ENCODE data around the gene PGGHG. TPM values are rescaled to one million over a fixed set of nuclear protein-coding genes. Genes with fewer than 3 reads are reported as not detected.
A peak's percentile ranks its signal among the peaks of the same experiment; 100 is the strongest.
"Not testable (repeated sequence)": the region's sequence is repeated elsewhere in the genome, so short reads cannot be mapped to it uniquely, and the experiment has no call there.

PGGHG gene
- total RNA-seq, 2 donors from 2014 or later = 248 to 484 TPM

DNA sequence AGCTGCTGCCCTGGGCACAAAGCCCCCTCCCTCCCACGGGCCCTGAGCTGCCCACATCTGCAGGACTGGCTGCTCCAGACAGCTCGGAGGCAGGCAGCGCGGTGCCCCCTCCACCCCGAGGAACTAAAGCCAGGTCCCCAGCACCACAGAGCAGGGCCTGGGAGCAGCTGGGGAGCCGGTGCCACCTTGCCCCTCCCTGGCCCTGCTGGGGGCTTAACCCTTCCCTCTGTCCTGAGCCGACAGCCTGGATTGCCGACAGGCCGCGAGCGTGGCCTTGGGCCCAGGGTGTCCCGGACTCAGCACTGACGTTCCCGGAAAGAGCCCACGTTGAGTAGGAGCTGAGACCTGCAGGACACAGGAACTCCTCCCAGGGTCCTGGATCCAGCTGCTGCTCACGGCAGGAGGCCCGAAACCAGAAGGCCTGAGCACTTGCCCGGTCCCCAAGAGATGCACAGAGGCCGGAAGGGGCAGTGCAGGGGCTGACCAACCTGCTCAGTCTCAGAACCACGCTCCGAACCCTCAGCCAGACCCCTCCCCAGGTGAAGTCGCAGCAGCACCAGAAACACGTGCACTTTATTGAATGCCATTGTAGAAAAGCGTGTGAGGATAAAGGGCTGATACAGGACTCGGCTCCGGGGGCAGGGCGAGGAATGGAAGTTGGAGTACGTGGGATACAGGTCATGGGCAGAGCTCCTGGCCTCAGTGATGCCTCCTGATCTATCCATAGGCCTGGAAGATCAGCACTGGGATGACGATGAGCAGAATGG lies 30.4 kb downstream of the PGGHG start:
- H3K4me1 ChIP-seq = peaks cover 23% of the 10 kb centered on the region
- peak in 3 of 4 donors; percentile 43 to 58 (median 54) for DNase-seq
- TF ChIP-seq, protein P1, sequence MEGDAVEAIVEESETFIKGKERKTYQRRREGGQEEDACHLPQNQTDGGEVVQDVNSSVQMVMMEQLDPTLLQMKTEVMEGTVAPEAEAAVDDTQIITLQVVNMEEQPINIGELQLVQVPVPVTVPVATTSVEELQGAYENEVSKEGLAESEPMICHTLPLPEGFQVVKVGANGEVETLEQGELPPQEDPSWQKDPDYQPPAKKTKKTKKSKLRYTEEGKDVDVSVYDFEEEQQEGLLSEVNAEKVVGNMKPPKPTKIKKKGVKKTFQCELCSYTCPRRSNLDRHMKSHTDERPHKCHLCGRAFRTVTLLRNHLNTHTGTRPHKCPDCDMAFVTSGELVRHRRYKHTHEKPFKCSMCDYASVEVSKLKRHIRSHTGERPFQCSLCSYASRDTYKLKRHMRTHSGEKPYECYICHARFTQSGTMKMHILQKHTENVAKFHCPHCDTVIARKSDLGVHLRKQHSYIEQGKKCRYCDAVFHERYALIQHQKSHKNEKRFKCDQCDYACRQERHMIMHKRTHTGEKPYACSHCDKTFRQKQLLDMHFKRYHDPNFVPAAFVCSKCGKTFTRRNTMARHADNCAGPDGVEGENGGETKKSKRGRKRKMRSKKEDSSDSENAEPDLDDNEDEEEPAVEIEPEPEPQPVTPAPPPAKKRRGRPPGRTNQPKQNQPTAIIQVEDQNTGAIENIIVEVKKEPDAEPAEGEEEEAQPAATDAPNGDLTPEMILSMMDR (IDR thresholded peaks at IDR 0.05) = peak in 4 of 7 experiments; percentile 20 to 32 (median 26)
- peak; percentile 10 to 69 (median 65) for TF ChIP-seq POLR2A (IDR thresholded peaks at IDR 0.05)
- H3K9me3 ChIP-seq; intact Hi-C loops (cut with DNase I); H3K36me3 ChIP-seq (replicated peaks in 1 of 2; ENCODE audit: insufficient read depth in 1 of 2, low read depth in 2 of 2): not testable (repeated sequence)
- ATAC-seq = peak; percentile 51
- WGBS, 2 donors = 13 to 19% methylated on average over 6 to 18 of the region's 29 CpGs
- H3K27me3 ChIP-seq = peaks cover 0 to 18% of the 10 kb centered on the region in 2 donors
- H3K27ac ChIP-seq = peak overlapping the region; percentile 83 to 99 (median 92)
- H3K4me3 ChIP-seq = peak overlapping the region; percentile 21 to 48

DNA sequence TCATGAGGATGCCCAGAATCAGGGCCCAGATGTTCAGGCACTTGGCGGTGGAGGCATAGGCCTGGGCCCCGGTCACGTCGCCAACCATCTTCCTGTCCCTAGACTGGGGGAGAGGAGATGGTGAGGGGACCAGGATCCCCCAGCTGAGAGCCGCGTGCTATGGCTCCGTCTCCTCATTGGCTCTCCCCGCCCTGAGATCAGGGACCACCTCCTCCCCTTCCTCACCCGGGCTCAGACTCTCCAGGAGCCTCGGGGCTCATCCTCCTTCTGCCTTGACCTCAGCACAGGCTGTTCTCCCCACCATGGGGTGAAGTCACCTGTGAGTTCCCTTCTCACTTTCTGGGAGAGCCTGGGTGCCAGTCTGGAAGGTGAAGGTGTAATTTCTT lies 31.0 kb downstream of the PGGHG start:
- H3K4me3 ChIP-seq = peak overlapping the region; percentile 21 to 48
- H3K9me3 ChIP-seq; H3K36me3 ChIP-seq (replicated peaks in 1 of 2; ENCODE audit: insufficient read depth in 1 of 2, low read depth in 2 of 2); ATAC-seq; intact Hi-C loops (cut with DNase I); DNase-seq: not testable (repeated sequence)
- peaks cover 0 to 18% of the 10 kb centered on the region in 2 donors for H3K27me3 ChIP-seq
- peaks cover 23% of the 10 kb centered on the region for H3K4me1 ChIP-seq
- peak overlapping the region; percentile 83 to 99 (median 92) for H3K27ac ChIP-seq
- 38% methylated on average over 10 of the region's 10 CpGs; no CpG with 5 or more reads in 1 of the 2 donors for WGBS, 2 donors

DNA sequence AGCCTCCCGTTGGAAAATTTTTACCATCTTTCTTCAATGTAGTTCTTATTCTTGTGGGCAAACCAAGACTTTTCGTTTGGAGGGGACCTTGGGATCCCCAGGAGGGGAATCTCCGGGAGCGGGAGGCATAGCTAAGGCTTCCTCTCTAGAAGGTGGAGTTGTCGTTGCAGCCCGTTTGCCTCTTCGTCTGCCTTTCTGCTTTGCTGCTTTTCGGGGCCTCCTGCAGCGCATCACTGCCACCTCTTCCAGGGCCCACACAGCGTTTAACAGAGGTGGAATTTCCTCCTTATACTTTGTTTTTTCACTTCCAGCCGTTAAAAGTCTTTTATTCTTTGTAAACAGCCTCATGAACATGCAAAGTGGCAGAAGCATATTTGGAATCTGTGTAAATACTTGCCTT lies 35.2 kb downstream of the PGGHG start:
- Histone ChIP-seq H3K27ac (peak overlapping the region in 1 of 4 donors; percentile 17), H3K27me3 (no peaks in the 10 kb centered on the region), H3K4me1 (peaks cover 24% of the 10 kb centered on the region), H3K36me3 (replicated peaks in 1 of 2; ENCODE audit: insufficient read depth in 1 of 2, low read depth in 2 of 2) (no peaks in the 10 kb centered on the region), H3K4me3 (no peak overlapping the region), H3K9me3 (no peaks in the 10 kb centered on the region)
- TF ChIP-seq, protein P1 (IDR thresholded peaks at IDR 0.05) = no peak
- no peak for TF ChIP-seq POLR2A (IDR thresholded peaks at IDR 0.05)
- intact Hi-C loops (cut with DNase I) = no loop called here
- 65 to 69% methylated on average over 11 of the region's 11 CpGs for WGBS, 2 donors
- DNase-seq (no peak), ATAC-seq (no peak)

DNA sequence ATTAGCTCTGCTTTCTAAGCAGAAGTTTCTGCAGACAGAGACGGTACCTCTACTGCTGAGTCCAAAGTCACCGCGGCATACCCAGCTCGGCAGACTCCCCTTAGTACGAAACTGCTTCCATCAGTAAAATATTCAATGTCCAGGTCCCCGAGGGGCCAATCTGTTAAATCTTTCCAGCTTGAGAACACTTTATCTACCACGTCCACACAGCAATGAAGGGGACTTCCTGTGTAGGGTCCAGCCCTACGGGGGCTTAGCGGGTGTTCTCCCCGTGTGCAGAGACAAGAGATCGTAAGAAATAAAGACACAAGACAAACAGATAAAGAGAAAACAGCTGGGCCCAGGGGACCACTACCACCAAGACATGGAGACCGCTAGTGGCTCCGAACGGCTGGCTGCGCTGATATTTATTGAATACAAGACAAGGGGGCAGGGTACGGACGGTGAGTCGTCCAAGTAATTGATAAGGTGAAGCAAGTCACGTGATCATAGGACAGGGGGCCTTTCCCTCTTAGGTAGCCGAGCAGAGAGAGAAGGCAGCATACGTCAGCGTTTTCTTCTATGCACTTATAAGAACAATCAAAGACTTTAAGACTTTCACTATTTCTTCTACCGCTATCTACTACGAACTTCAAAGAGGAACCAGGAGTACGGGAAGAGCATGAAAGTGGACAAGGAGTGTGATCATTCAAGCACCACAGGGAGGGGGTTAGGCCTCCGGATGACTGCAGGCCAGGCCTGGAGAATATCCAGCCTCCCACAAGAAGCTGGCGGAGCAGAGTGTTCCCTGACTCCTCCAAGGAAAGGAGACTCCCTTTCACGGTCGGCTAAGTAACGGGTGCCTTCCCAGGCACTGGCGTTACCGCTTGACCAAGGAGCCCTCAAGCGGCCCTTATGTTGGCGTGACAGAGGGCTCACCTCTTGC lies 35.9 kb downstream of the PGGHG start:
- Histone ChIP-seq H3K4me1 (peaks cover 20% of the 10 kb centered on the region), H3K27ac (peak overlapping the region in 3 of 4 donors; percentile 17 to 36 (median 30))
- H3K4me3 ChIP-seq; intact Hi-C loops (cut with DNase I); H3K27me3 ChIP-seq; ATAC-seq; H3K36me3 ChIP-seq (replicated peaks in 1 of 2; ENCODE audit: insufficient read depth in 1 of 2, low read depth in 2 of 2); DNase-seq; H3K9me3 ChIP-seq: not testable (repeated sequence)
- 51 to 61% methylated on average over 26 to 29 of the region's 34 CpGs for WGBS, 2 donors

DNA sequence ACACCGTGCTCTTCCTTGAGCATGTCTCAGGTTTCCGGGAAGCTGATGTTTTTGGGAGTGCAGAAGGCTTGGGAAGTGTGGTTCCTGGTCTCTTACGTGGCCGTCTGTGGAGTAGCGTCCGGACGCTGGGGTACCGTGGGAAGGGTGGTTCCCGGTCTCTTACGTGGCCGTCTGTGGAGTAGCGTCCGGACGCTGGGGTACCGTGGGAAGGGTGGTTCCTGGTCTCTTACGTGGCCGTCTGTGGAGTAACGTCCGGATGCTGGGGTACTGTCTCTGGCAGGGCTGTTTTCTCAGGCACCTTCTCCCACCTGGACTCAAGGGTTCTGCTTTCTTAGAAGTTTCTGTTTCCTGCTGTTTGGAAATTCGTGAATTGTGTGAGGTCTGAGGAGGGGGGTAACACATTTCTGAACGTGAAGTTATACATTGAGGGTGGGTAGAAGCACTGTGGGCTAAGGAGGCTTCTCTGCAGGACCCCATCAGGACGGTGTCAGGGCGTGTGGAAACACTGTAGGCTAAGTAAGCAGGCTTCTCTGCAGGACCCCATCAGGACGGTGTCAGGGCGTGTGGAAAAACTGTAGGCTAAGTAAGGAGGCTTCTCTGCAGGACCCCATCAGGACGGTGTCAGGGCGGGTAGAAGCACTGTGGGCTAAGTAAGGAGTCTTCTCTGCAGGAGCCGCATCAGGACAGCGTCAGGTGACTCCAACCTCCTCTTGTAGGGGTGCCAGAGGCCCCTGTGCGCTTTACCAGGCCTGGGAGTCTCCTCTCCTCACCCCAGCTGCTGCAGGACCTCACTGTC lies 37.1 kb downstream of the PGGHG start:
- H3K4me3 ChIP-seq = no peak overlapping the region
- DNase-seq = no peak
- TF ChIP-seq POLR2A (IDR thresholded peaks at IDR 0.05) = no peak
- TF ChIP-seq, protein P1 (IDR thresholded peaks at IDR 0.05) = no peak
- H3K27me3 ChIP-seq = no peaks in the 10 kb centered on the region
- no peaks in the 10 kb centered on the region for H3K9me3 ChIP-seq
- 72 to 75% methylated on average over 24 to 30 of the region's 30 CpGs for WGBS, 2 donors
- H3K4me1 ChIP-seq = peaks cover 17% of the 10 kb centered on the region
- H3K36me3 ChIP-seq (replicated peaks in 1 of 2; ENCODE audit: insufficient read depth in 1 of 2, low read depth in 2 of 2) = no peaks in the 10 kb centered on the region
- H3K27ac ChIP-seq = peak overlapping the region in 3 of 4 donors; percentile 64 to 81 (median 75)
- peak; percentile 3 for ATAC-seq
- intact Hi-C loops (cut with DNase I) = no loop called here

All from body of pancreas (tissue), 4 donors.